H1 (cell line): ENCODE results near the gene CACNA2D1. TPM values are rescaled to one million over a fixed set of nuclear protein-coding genes. Genes with fewer than 3 reads are reported as not detected.

Experiments
- CTCF ChIA-PET: fragments of 300-600 bp; sonication (Branson Sonifier 250); formaldehyde crosslinking; loops from one replicate; lab custom pipeline; 2021; ENCODE audit not compliant: partially characterized antibody; lab: Charles Lee
- POLR2A ChIA-PET: fragments of 300-600 bp; sonication (Branson Sonifier 250); formaldehyde crosslinking; loops from one replicate; lab custom pipeline; 2021; ENCODE audit warnings: inconsistent platforms; ENCODE audit not compliant: partially characterized antibody; lab: Charles Lee
- DNase-seq, 2 experiments: peaks; one replicate each; pipeline versions ENCODE4 v3.0.0 to v3.0.0-alpha.2; 2010 to 2022; ENCODE audit warnings: low spot score in 2 of 2, low read depth in 1 of 2, mixed read lengths in 1 of 2
- FAIRE-seq: peaks from 2 replicates; lab custom pipeline; 2011; peaks lifted over from hg19 to GRCh38; lab: Jason Lieb, UNC
- H2AFZ ChIP-seq: 2 replicates; pipeline ENCODE4 v1.8.1; 2012; ENCODE audit warnings: low read length, inconsistent platforms
- H2AK5ac ChIP-seq: 2 replicates; pipeline ENCODE4 v1.6.1; 2013; ENCODE audit warnings: low read depth, low read length
- H2BK120ac ChIP-seq: replicated peaks from 2 replicates; pipeline ENCODE3; 2013; ENCODE audit warnings: low read depth, low read length, inconsistent platforms
- H2BK12ac ChIP-seq: 2 replicates; pipeline ENCODE4 v1.6.1; 2013; ENCODE audit warnings: low read depth, low read length
- H2BK15ac ChIP-seq: 2 replicates; pipeline ENCODE4 v1.6.1; 2013; ENCODE audit warnings: low read length
- H2BK20ac ChIP-seq: 2 replicates; pipeline ENCODE4 v1.6.1; 2013; ENCODE audit warnings: low read length
- H2BK5ac ChIP-seq: 2 replicates; pipeline ENCODE4 v1.6.1; 2013; ENCODE audit warnings: low read depth, low read length
- H3K14ac ChIP-seq: 2 replicates; pipeline ENCODE4 v1.6.1; 2013; ENCODE audit warnings: inconsistent platforms; ENCODE audit not compliant: insufficient read length
- H3K18ac ChIP-seq: 2 replicates; pipeline ENCODE4 v1.6.1; 2013; ENCODE audit warnings: low read length; ENCODE audit errors: extremely low read depth
- H3K23ac ChIP-seq: 2 replicates; pipeline ENCODE4 v1.6.1; 2013; ENCODE audit warnings: inconsistent platforms; ENCODE audit not compliant: insufficient read length
- H3K23me2 ChIP-seq: 2 replicates; pipeline ENCODE4 v1.6.1; 2013; ENCODE audit warnings: low read depth, low read length
- H3K27ac ChIP-seq: 2 replicates; pipeline ENCODE4 v1.6.1; 2011; ENCODE audit warnings: low read depth, low read length, inconsistent platforms
- H3K27me3 ChIP-seq, 4 experiments: replicated peaks in 1 of 4; 1 replicate in 1 of 4; 2 replicates in 3 of 4; pipeline versions ENCODE4 v1.6.1 to v1.8.1; 2011 to 2013; ENCODE audit warnings: low read length in 3 of 4, mild to moderate bottlenecking in 3 of 4, inconsistent platforms in 2 of 4, mixed read lengths in 2 of 4, moderate library complexity in 1 of 4; ENCODE audit not compliant: control insufficient read depth in 3 of 4, insufficient read depth in 3 of 4; ENCODE audit errors: extremely low read depth in 1 of 4
- H3K36me3 ChIP-seq, 4 experiments: 2 replicates each; pipeline versions ENCODE4 v1.6.1 to v1.8.1; 2011 to 2013; ENCODE audit warnings: mild to moderate bottlenecking in 4 of 4, low read length in 3 of 4, moderate library complexity in 2 of 4, control low read depth in 1 of 4, inconsistent platforms in 1 of 4; ENCODE audit not compliant: insufficient read depth in 4 of 4, control insufficient read depth in 2 of 4
- H3K4ac ChIP-seq: replicated peaks from 2 replicates; pipeline ENCODE3; 2013; ENCODE audit warnings: low read length, low read depth, mixed read lengths, inconsistent platforms; ENCODE audit not compliant: insufficient read length
- H3K4me1 ChIP-seq, 4 experiments: replicated peaks in 1 of 4; 1 replicate in 1 of 4; 2 replicates in 3 of 4; pipeline versions ENCODE4 v1.6.1 to v1.8.1; 2011 to 2013; ENCODE audit warnings: low read length in 3 of 4, inconsistent platforms in 2 of 4, mixed read lengths in 1 of 4; ENCODE audit not compliant: insufficient read depth in 4 of 4, control insufficient read depth in 3 of 4
- H3K4me2 ChIP-seq, 2 experiments: 2 replicates each; pipeline versions ENCODE4 v1.6.1 to v1.8.1; 2011 to 2013; ENCODE audit warnings: low read depth in 2 of 2, low read length in 2 of 2, control low read depth in 1 of 2, inconsistent platforms in 1 of 2, mild to moderate bottlenecking in 1 of 2; ENCODE audit not compliant: insufficient read depth in 1 of 2
- H3K4me3 ChIP-seq, 4 experiments: fragments of 200-600, 300-600 bp in 1 of 4; sonication (generic), shearing (Covaris generic), sonication (Bioruptor Twin) in 1 of 4; 2 replicates each; pipeline versions ENCODE4 v1.5.1 to v1.8.1; 2011 to 2016; ENCODE audit warnings: low read length in 4 of 4, low read depth in 3 of 4, control low read depth in 2 of 4, inconsistent platforms in 2 of 4, mild to moderate bottlenecking in 2 of 4, mixed read lengths in 1 of 4, moderate library complexity in 1 of 4; ENCODE audit not compliant: insufficient read depth in 2 of 4; ENCODE audit errors: extremely low read depth in 1 of 4
- H3K56ac ChIP-seq: replicated peaks from 2 replicates; pipeline ENCODE3; 2013; ENCODE audit warnings: low read depth, mild to moderate bottlenecking, mixed read lengths, low read length, inconsistent platforms; ENCODE audit not compliant: insufficient read length
- H3K79me1 ChIP-seq: 2 replicates; pipeline ENCODE4 v1.6.1; 2013; ENCODE audit warnings: low read depth, low read length, control low read depth
- H3K79me2 ChIP-seq, 2 experiments: 2 replicates each; pipeline versions ENCODE4 v1.6.1 to v1.8.1; 2012 to 2013; ENCODE audit warnings: low read length in 2 of 2, mild to moderate bottlenecking in 2 of 2, inconsistent platforms in 1 of 2; ENCODE audit not compliant: insufficient read depth in 2 of 2, control insufficient read depth in 1 of 2
- H3K9ac ChIP-seq, 4 experiments: replicated peaks in 1 of 4; 1 replicate in 1 of 4; 2 replicates in 3 of 4; pipeline versions ENCODE4 v1.6.1 to v1.8.1; 2011 to 2013; ENCODE audit warnings: low read depth in 3 of 4, low read length in 3 of 4, control low read depth in 2 of 4, mild to moderate bottlenecking in 2 of 4, moderate library complexity in 2 of 4, inconsistent platforms in 1 of 4; ENCODE audit errors: extremely low read depth in 1 of 4
- H3K9me3 ChIP-seq, 2 experiments: 2 replicates each; pipeline versions ENCODE4 v1.6.1 to v1.8.1; 2012 to 2013; ENCODE audit warnings: mild to moderate bottlenecking in 2 of 2, moderate library complexity in 2 of 2, control low read depth in 1 of 2, inconsistent platforms in 1 of 2, low read depth in 1 of 2, low read length in 1 of 2, mixed read lengths in 1 of 2; ENCODE audit not compliant: insufficient read depth in 2 of 2
- H4K20me1 ChIP-seq, 2 experiments: replicated peaks in 1 of 2; 2 replicates each; pipeline versions ENCODE3 to v1.8.1; 2011 to 2013; ENCODE audit warnings: inconsistent platforms in 2 of 2, low read length in 2 of 2, mild to moderate bottlenecking in 1 of 2; ENCODE audit not compliant: insufficient read depth in 2 of 2, control insufficient read depth in 1 of 2
- H4K5ac ChIP-seq: 2 replicates; pipeline ENCODE4 v1.6.1; 2013; ENCODE audit warnings: low read length, low read depth, mixed read lengths, inconsistent platforms; ENCODE audit not compliant: insufficient read length
- H4K8ac ChIP-seq: 2 replicates; pipeline ENCODE4 v1.8.0; 2013; ENCODE audit warnings: mild to moderate bottlenecking, moderate library complexity, low read length, inconsistent platforms; ENCODE audit not compliant: insufficient read depth; ENCODE audit errors: extremely low read depth
- H4K91ac ChIP-seq: replicated peaks from 2 replicates; pipeline ENCODE3; 2013; ENCODE audit warnings: low read length, mixed read lengths, inconsistent platforms; ENCODE audit not compliant: insufficient read length
- CEBPB ChIP-seq: IDR thresholded peaks from 2 replicates; pipeline ENCODE4 v1.6.1; 2012; ENCODE audit warnings: low read depth, low read length
- CHD2 ChIP-seq: IDR thresholded peaks from 2 replicates; pipeline ENCODE4 v1.6.1; 2012; ENCODE audit warnings: low read length, improper control_type of control experiment
- CREB1 ChIP-seq: IDR thresholded peaks from 2 replicates; pipeline ENCODE4 v1.6.1; 2012; ENCODE audit warnings: inconsistent platforms
- CTBP2 ChIP-seq: IDR thresholded peaks from 2 replicates; pipeline ENCODE4 v1.7.0; 2011; ENCODE audit warnings: borderline replicate concordance, mild to moderate bottlenecking, moderate library complexity, mixed read lengths, low read length; ENCODE audit not compliant: insufficient read depth, insufficient read length
- EZH2 ChIP-seq: fragments of 200-600 bp; sonication (generic); IDR thresholded peaks from 2 replicates; pipeline ENCODE4 v1.7.1; 2012; ENCODE audit warnings: low read depth, mild to moderate bottlenecking, moderate library complexity, low read length, inconsistent platforms; ENCODE audit not compliant: severe bottlenecking
- HDAC2 ChIP-seq, 2 experiments: fragments of 300-600 bp in 1 of 2; sonication (generic) in 1 of 2; IDR thresholded peaks; 2 replicates each; pipeline ENCODE4 v1.6.1; 2011 to 2012; ENCODE audit warnings: low read depth in 2 of 2, low read length in 2 of 2, mild to moderate bottlenecking in 2 of 2, moderate library complexity in 2 of 2, borderline replicate concordance in 1 of 2, inconsistent platforms in 1 of 2
- HDAC6 ChIP-seq: IDR thresholded peaks from one replicate; pipeline ENCODE4 v1.7.1; 2012; ENCODE audit warnings: low read depth, mild to moderate bottlenecking, inconsistent platforms, low read length, moderate library complexity
- SIRT6 ChIP-seq: IDR thresholded peaks from one replicate; pipeline ENCODE4 v1.7.1; 2012; ENCODE audit warnings: low read length, inconsistent platforms
- SIX5 ChIP-seq: IDR thresholded peaks from 2 replicates; pipeline ENCODE4 v1.6.1; 2011; ENCODE audit warnings: mild to moderate bottlenecking, low read depth, low read length
- TAF1 ChIP-seq: IDR thresholded peaks from 2 replicates; pipeline ENCODE4 v1.6.1; 2011; ENCODE audit warnings: mild to moderate bottlenecking, low read depth, low read length
- TAF7 ChIP-seq: optimal IDR thresholded peaks from 2 replicates; pipeline ENCODE3; 2011; ENCODE audit warnings: low read depth, mild to moderate bottlenecking, inconsistent platforms, low read length, moderate library complexity, borderline replicate concordance
- TBP ChIP-seq: IDR thresholded peaks from 2 replicates; pipeline ENCODE4 v1.6.1; 2011; ENCODE audit warnings: low read depth, low read length, improper control_type of control experiment
- ZNF274 ChIP-seq: IDR thresholded peaks from 2 replicates; pipeline ENCODE4 v1.7.0; 2012; ENCODE audit warnings: low read length, borderline replicate concordance; ENCODE audit errors: extremely low read depth
- WGBS, 2 experiments: shearing (Covaris generic) in 1 of 2; methylation state at CpG; one replicate each; pipeline versions ENCODE4 v1.1.6 to v1.1.7; 2013 to 2015; ENCODE audit warnings: low lambda C conversion rate in 2 of 2, mixed read lengths in 2 of 2, inconsistent platforms in 1 of 2, low coverage in 1 of 2, missing lambda C conversion rate in 1 of 2; ENCODE audit not compliant: insufficient replicate concordance in 2 of 2, insufficient coverage in 1 of 2, insufficient read length in 1 of 2; ENCODE audit errors: extremely low coverage in 1 of 2, missing lambda C conversion rate in 1 of 2; 5-methylcytosine and 5-hydroxymethylcytosine counted together
- polyA plus RNA-seq, 7 experiments: library from polyadenylated mRNA; depleted of rRNA in 3 of 7; stranded (reverse) in 5 of 7; unstranded in 2 of 7; fragments of >200 nt in 5 of 7; fragments of 200-250 nt in 2 of 7; gene quantifications; 1 replicate in 5 of 7; 2 replicates in 1 of 7; 4 replicates in 1 of 7; pipeline versions ENCODE4 v1.2.1 to v1.2.3, GENCODE V29; 2011 to 2013; ENCODE audit warnings: missing spikeins in 2 of 7, mixed read lengths in 2 of 7
- total RNA-seq: library from RNA; stranded (reverse); fragmentation: NEBNext Ultra II Directional; extraction: Animal tissue kit (Norgen Biotek cat#: 25700); gene quantifications from 2 replicates; pipeline ENCODE4 v1.2.1, GENCODE V29; 2021

The CACNA2D1 gene
- total and polyA plus RNA-seq, 2 of the 8 experiments (the other 6 are each of a cell fraction or from before 2014, with no cell fraction given): 4.3 to 27.3 TPM

- Histone ChIP-seq H4K5ac (no peak overlapping the region), H4K8ac (no peak overlapping the region), H3K9me3 (no peaks in the 10 kb centered on the region), H2AK5ac (no peak overlapping the region), H2BK120ac (no peak overlapping the region), H3K56ac (no peak overlapping the region), H2BK20ac (no peak overlapping the region), H3K4ac (no peak overlapping the region), H3K18ac (no peak overlapping the region), H3K27ac (no peak overlapping the region), H3K4me1 (peaks cover 0 to 5% (median 0%) of the 10 kb centered on the region in 4 experiments; a peak in 1 of 7 replicates), H3K79me1 (no peaks in the 10 kb centered on the region), H4K20me1 (no peaks in the 10 kb centered on the region), H3K4me2 (no peak overlapping the region), H3K14ac (no peak overlapping the region), H3K4me3 (no peak overlapping the region), H4K91ac (no peak overlapping the region), H3K23me2 (no peaks in the 10 kb centered on the region), H3K23ac (no peak overlapping the region), H2BK5ac (no peak overlapping the region), H2BK12ac (no peak overlapping the region), H2BK15ac (no peak overlapping the region), H3K36me3 (no peaks in the 10 kb centered on the region), H3K79me2 (no peaks in the 10 kb centered on the region), H3K27me3 (no peaks in the 10 kb centered on the region), H2AFZ (no peak overlapping the region), H3K9ac (no peak overlapping the region)
- FAIRE-seq (no peak), DNase-seq (no peak)
- ChIA-PET POLR2A (no interaction called here), CTCF (interaction anchor here (0.6 to 1.2 kb wide), 4 partner anchors 9 to 315 kb away, joined by 3 read pairs; no protein-coding TSS in a partner anchor)
- 82% methylated on average over 4 of the region's 4 CpGs; no CpG with 5 or more reads in 1 of the 2 experiments for WGBS, 2 experiments
- TF ChIP-seq CREB1 (no peak), SIRT6 (no peak), CHD2 (no peak), TBP (no peak), ZNF274 (no peak), TAF7 (no peak), CEBPB (no peak), SIX5 (no peak), TAF1 (no peak), CTBP2 (no peak), HDAC6 (no peak), HDAC2 (IDR thresholded peaks at IDR 0.05; ENCODE audit: borderline replicate concordance in 1 of 2, low read depth in 2 of 2, low read length in 2 of 2) (no peak), EZH2 (no peak)
Measured at GRCh38 chr7:82166260-82167015, 277.1 kb downstream of the CACNA2D1 start.
